Measurements from ENCODE around the gene GABRB1. TPM values are rescaled to one million over a fixed set of nuclear protein-coding genes. Genes with fewer than 3 reads are reported as not detected.

GABRB1 gene
- total and polyA plus RNA-seq, 2 of the 8 experiments (the other 6 are each of a cell fraction or from before 2014, with no cell fraction given), result 0.22 to 0.38 TPM

- H3K23ac ChIP-seq (ENCODE audit: insufficient read length), result no peak overlapping the region
- FAIRE-seq, result no peak
- no peaks in the 10 kb centered on the region for H3K27me3 ChIP-seq (replicated peaks in 1 of 4; ENCODE audit: control insufficient read depth in 3 of 4, extremely low read depth in 1 of 4, insufficient read depth in 3 of 4, low read length in 3 of 4)
- H3K4me1 ChIP-seq (replicated peaks in 1 of 4; ENCODE audit: control insufficient read depth in 3 of 4, insufficient read depth in 4 of 4, low read length in 3 of 4), result no peaks in the 10 kb centered on the region
- H3K23me2 ChIP-seq (ENCODE audit: low read depth, low read length), result no peaks in the 10 kb centered on the region
- no peak overlapping the region for H2BK5ac ChIP-seq (ENCODE audit: low read depth, low read length)
- H2AFZ ChIP-seq (ENCODE audit: low read length), result no peak overlapping the region
- H4K20me1 ChIP-seq (replicated peaks in 1 of 2; ENCODE audit: control insufficient read depth in 1 of 2, insufficient read depth in 2 of 2, low read length in 2 of 2), result no peaks in the 10 kb centered on the region
- POLR2A ChIA-PET (ENCODE audit: partially characterized antibody), result no interaction called here
- no peak overlapping the region for H2AK5ac ChIP-seq (ENCODE audit: low read depth, low read length)
- H4K5ac ChIP-seq (ENCODE audit: insufficient read length, low read depth, low read length), result no peak overlapping the region
- H3K4ac ChIP-seq (replicated peaks; ENCODE audit: insufficient read length, low read depth, low read length), result no peak overlapping the region
- no peak overlapping the region for H2BK120ac ChIP-seq (replicated peaks; ENCODE audit: low read depth, low read length)
- CTCF ChIA-PET (ENCODE audit: partially characterized antibody), result no interaction called here
- H2BK15ac ChIP-seq (ENCODE audit: low read length), result no peak overlapping the region
- no peaks in the 10 kb centered on the region for H3K36me3 ChIP-seq (ENCODE audit: control insufficient read depth in 2 of 4, insufficient read depth in 4 of 4, low read length in 3 of 4)
- no peaks in the 10 kb centered on the region for H3K79me2 ChIP-seq (ENCODE audit: control insufficient read depth in 1 of 2, insufficient read depth in 2 of 2, low read length in 2 of 2)
- DNase-seq (ENCODE audit: low read depth in 1 of 2, low spot score in 2 of 2), result no peak
- no peak overlapping the region for H2BK12ac ChIP-seq (ENCODE audit: low read depth, low read length)
- no peak overlapping the region for H4K91ac ChIP-seq (replicated peaks; ENCODE audit: insufficient read length, low read length)
- H4K8ac ChIP-seq (ENCODE audit: extremely low read depth, insufficient read depth, low read length), result no peak overlapping the region
- H3K14ac ChIP-seq (ENCODE audit: insufficient read length), result no peak overlapping the region
- no peak overlapping the region for H3K18ac ChIP-seq (ENCODE audit: extremely low read depth, low read length)
- no peak overlapping the region for H3K9ac ChIP-seq (replicated peaks in 1 of 4; ENCODE audit: extremely low read depth in 1 of 4, low read depth in 3 of 4, low read length in 3 of 4)
- H2BK20ac ChIP-seq (ENCODE audit: low read length), result no peak overlapping the region
- H3K79me1 ChIP-seq (ENCODE audit: low read depth, low read length), result no peaks in the 10 kb centered on the region
- H3K4me3 ChIP-seq (ENCODE audit: extremely low read depth in 1 of 4, insufficient read depth in 2 of 4, low read depth in 3 of 4, low read length in 4 of 4), result no peak overlapping the region
- H3K4me2 ChIP-seq (ENCODE audit: insufficient read depth in 1 of 2, low read depth in 2 of 2, low read length in 2 of 2), result no peak overlapping the region
- H3K27ac ChIP-seq (ENCODE audit: low read depth, low read length), result no peak overlapping the region
- no peaks in the 10 kb centered on the region for H3K9me3 ChIP-seq (ENCODE audit: insufficient read depth in 2 of 2, low read depth in 1 of 2, low read length in 1 of 2)
- no peak overlapping the region for H3K56ac ChIP-seq (replicated peaks; ENCODE audit: insufficient read length, low read depth, low read length)
- TF ChIP-seq TCF12 (IDR thresholded peaks at IDR 0.05; ENCODE audit: low read depth, low read length) (no peak), TEAD4 (IDR thresholded peaks at IDR 0.05; ENCODE audit: low read depth, low read length) (no peak), EZH2 (IDR thresholded peaks at IDR 0.05; ENCODE audit: low read depth, low read length, severe bottlenecking) (no peak), EP300 (IDR thresholded peaks at IDR 0.05; ENCODE audit: borderline replicate concordance in 1 of 2, low read depth in 2 of 2, low read length in 2 of 2) (no peak), SIX5 (IDR thresholded peaks at IDR 0.05; ENCODE audit: low read depth, low read length) (no peak), BCL11A (IDR thresholded peaks at IDR 0.05; ENCODE audit: low read depth in 2 of 2, low read length in 2 of 2) (no peak), MAX (IDR thresholded peaks at IDR 0.05) (no peak), CEBPB (IDR thresholded peaks at IDR 0.05; ENCODE audit: low read depth, low read length) (no peak), MAFK (IDR thresholded peaks at IDR 0.05; ENCODE audit: low read depth, low read length) (no peak), SIN3A (conservative IDR thresholded peaks at IDR 0.05 in 1 of 2, IDR thresholded peaks at IDR 0.05 in 1 of 2; ENCODE audit: low read depth in 1 of 2, low read length in 2 of 2) (no peak), SIRT6 (IDR thresholded peaks at IDR 0.05; ENCODE audit: low read length) (no peak), JUN (IDR thresholded peaks at IDR 0.05; ENCODE audit: low read depth, low read length) (no peak), RXRA (IDR thresholded peaks at IDR 0.05; ENCODE audit: insufficient read depth, low read depth, low read length) (no peak), CHD2 (IDR thresholded peaks at IDR 0.05; ENCODE audit: low read length) (no peak), SP2 (IDR thresholded peaks at IDR 0.05; ENCODE audit: low read length) (no peak), GABPA (IDR thresholded peaks at IDR 0.05; ENCODE audit: borderline replicate concordance, insufficient read depth, low read length) (no peak), CHD1 (IDR thresholded peaks at IDR 0.05; ENCODE audit: low read depth, low read length) (no peak)
Measured at GRCh38 chr4:47434931-47435330, 403.6 kb downstream of the GABRB1 start.

Measured in H1 (cell line).